PC-9 (cell line): Measurements from ENCODE around the gene UMAD1. TPM values are rescaled to one million over a fixed set of nuclear protein-coding genes. Genes with fewer than 3 reads are reported as not detected.

Source experiments
- BruUV-seq: library from RNA; stranded (reverse); fragments of 400-500 nt; replicated peaks from 2 replicates; lab custom pipeline; 2021; lab: Mats Ljungman, UMichigan
- CTCF ChIA-PET: fragments of 300-600 bp; sonication (Branson Sonifier 250); formaldehyde crosslinking; loops from one replicate; lab custom pipeline; 2022; ENCODE audit warnings: antibody characterized with exemption; lab: Charles Lee
- POLR2A ChIA-PET: fragments of 300-600 bp; sonication (Branson Sonifier 250); formaldehyde crosslinking; loops from one replicate; lab custom pipeline; 2022; ENCODE audit warnings: antibody characterized with exemption; ENCODE audit not compliant: unreplicated experiment; lab: Charles Lee
- DNase-seq, 2 experiments: peaks; one replicate each; pipeline versions ENCODE4 v3.0.0 to v3.0.0-alpha.2; 2015 to 2022; ENCODE audit warnings: mixed read lengths in 1 of 2
- H2AFZ ChIP-seq: fragments of 200-600 bp; sonication (generic); 2 replicates; pipeline ENCODE4 v1.8.1; 2017; ENCODE audit warnings: antibody characterized with exemption
- H3F3A ChIP-seq: fragments of 200-600 bp; sonication (generic); 2 replicates; pipeline ENCODE4 v1.8.1; 2017; ENCODE audit warnings: antibody characterized with exemption, mild to moderate bottlenecking, low read depth; ENCODE audit not compliant: insufficient read depth
- H3K27ac ChIP-seq: fragments of 200-600 bp; sonication (generic); 2 replicates; pipeline ENCODE4 v1.6.1; 2016; ENCODE audit warnings: mixed run types
- H3K27me3 ChIP-seq: fragments of 200-600 bp; sonication (generic); 2 replicates; pipeline ENCODE4 v1.6.1; 2016; ENCODE audit warnings: low read depth, mixed run types; ENCODE audit not compliant: insufficient read depth
- H3K36me3 ChIP-seq: fragments of 200-600 bp; sonication (generic); 2 replicates; pipeline ENCODE4 v1.6.1; 2016; ENCODE audit warnings: low read depth, mixed run types
- H3K4me1 ChIP-seq: fragments of 200-600 bp; sonication (generic); replicated peaks from 2 replicates; pipeline ENCODE4 v1.6.1; 2016; ENCODE audit warnings: mixed run types; ENCODE audit not compliant: insufficient read depth
- H3K4me2 ChIP-seq: fragments of 200-600 bp; sonication (generic); 2 replicates; pipeline ENCODE4 v1.6.1; 2017; ENCODE audit warnings: mixed run types
- H3K4me3 ChIP-seq: fragments of 200-600 bp; sonication (generic); 2 replicates; pipeline ENCODE4 v1.6.1; 2016; ENCODE audit warnings: mixed run types
- H3K79me2 ChIP-seq: fragments of 200-600 bp; sonication (generic); 2 replicates; pipeline ENCODE4 v1.6.1; 2017; ENCODE audit warnings: low read depth, mixed run types
- H3K9me2 ChIP-seq: fragments of 200-600 bp; sonication (generic); 2 replicates; pipeline ENCODE4 v1.8.1; 2017; ENCODE audit warnings: mild to moderate bottlenecking; ENCODE audit not compliant: insufficient read depth
- H3K9me3 ChIP-seq: fragments of 200-600 bp; sonication (generic); 2 replicates; pipeline ENCODE4 v1.8.1; 2016; ENCODE audit warnings: low read depth; ENCODE audit not compliant: insufficient read depth
- H4K20me1 ChIP-seq: fragments of 200-600 bp; sonication (generic); 2 replicates; pipeline ENCODE4 v1.8.1; 2017; ENCODE audit not compliant: insufficient read depth
- EZH2 ChIP-seq: fragments of 200-600 bp; sonication (generic); IDR thresholded peaks from 2 replicates; pipeline ENCODE4 v1.8.0; 2017; ENCODE audit warnings: antibody characterized with exemption, low read depth
- intact Hi-C: fragments of 100-400 bp; cut with micrococcal nuclease; formaldehyde crosslinking; loops from one replicate; pipeline ENCODE4 v1.10.0; 2022; ENCODE audit not compliant: unreplicated experiment
- total RNA-seq: library from RNA; stranded (reverse); gene quantifications from 2 replicates; pipeline ENCODE4 v1.2.3, GENCODE V29; 2021
- TF ChIP-seq, protein P1 (sequence below): fragments of 200-600 bp; sonication (generic); conservative IDR thresholded peaks from 2 replicates; pipeline ENCODE4 v1.6.1; 2017; ENCODE audit warnings: mixed run types, antibody characterized with exemption, mild to moderate bottlenecking, moderate library complexity

The UMAD1 gene
- total RNA-seq, 1 experiment from 2014 or later = 20.5 TPM

DNA sequence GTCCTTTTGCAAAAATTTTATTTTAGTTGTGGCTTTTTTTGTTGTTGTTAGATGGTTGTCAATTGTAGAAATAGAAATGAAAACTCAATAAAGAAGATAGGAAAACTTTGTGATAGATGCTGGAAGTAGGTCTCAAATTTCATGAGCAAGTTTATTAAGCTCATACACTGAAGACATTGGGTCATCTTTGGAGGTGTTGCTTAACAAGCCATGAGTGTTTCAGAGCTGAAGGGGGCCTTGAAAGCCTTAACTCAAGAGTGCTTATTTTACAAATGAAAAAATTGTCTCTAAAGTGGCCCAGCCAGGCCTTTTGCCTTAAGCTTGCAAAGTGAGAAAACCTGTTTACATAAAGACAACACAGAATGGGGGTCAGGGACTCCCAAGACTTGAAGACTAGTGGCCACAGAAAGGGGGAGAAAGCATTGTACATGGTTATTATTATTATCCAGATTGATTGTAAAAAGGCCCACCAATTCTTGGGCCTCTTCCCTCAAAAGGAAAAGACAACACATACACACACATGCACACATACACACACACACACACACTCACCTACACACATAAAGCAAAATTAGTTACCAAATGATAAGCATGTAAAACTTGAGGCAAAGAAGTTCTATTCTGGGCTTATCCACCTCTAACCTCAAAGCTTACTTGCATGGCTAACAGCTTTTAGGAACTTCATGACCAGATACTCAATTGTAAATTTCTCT, 278.3 kb downstream of the UMAD1 start:
- Histone ChIP-seq H3K4me3 (no peak overlapping the region), H3K27ac (no peak overlapping the region), H3K79me2 (no peaks in the 10 kb centered on the region), H3F3A (peaks cover 7% of the 10 kb centered on the region), H4K20me1 (no peaks in the 10 kb centered on the region), H3K27me3 (no peaks in the 10 kb centered on the region), H2AFZ (no peak overlapping the region), H3K36me3 (no peaks in the 10 kb centered on the region), H3K4me2 (no peak overlapping the region), H3K9me3 (no peaks in the 10 kb centered on the region), H3K4me1 (peaks cover 6% of the 10 kb centered on the region), H3K9me2 (no peaks in the 10 kb centered on the region)
- no peak for DNase-seq
- intact Hi-C loops = no loop called here
- ChIA-PET POLR2A (interaction anchor here (0.6 kb wide), 1 partner anchor 82 kb away, joined by 3 read pairs; no protein-coding TSS in a partner anchor), CTCF (no interaction called here)
- BruUV-seq = no TSS peak
- TF ChIP-seq, protein P1, sequence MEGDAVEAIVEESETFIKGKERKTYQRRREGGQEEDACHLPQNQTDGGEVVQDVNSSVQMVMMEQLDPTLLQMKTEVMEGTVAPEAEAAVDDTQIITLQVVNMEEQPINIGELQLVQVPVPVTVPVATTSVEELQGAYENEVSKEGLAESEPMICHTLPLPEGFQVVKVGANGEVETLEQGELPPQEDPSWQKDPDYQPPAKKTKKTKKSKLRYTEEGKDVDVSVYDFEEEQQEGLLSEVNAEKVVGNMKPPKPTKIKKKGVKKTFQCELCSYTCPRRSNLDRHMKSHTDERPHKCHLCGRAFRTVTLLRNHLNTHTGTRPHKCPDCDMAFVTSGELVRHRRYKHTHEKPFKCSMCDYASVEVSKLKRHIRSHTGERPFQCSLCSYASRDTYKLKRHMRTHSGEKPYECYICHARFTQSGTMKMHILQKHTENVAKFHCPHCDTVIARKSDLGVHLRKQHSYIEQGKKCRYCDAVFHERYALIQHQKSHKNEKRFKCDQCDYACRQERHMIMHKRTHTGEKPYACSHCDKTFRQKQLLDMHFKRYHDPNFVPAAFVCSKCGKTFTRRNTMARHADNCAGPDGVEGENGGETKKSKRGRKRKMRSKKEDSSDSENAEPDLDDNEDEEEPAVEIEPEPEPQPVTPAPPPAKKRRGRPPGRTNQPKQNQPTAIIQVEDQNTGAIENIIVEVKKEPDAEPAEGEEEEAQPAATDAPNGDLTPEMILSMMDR = no peak
- TF ChIP-seq EZH2 = no peak

DNA sequence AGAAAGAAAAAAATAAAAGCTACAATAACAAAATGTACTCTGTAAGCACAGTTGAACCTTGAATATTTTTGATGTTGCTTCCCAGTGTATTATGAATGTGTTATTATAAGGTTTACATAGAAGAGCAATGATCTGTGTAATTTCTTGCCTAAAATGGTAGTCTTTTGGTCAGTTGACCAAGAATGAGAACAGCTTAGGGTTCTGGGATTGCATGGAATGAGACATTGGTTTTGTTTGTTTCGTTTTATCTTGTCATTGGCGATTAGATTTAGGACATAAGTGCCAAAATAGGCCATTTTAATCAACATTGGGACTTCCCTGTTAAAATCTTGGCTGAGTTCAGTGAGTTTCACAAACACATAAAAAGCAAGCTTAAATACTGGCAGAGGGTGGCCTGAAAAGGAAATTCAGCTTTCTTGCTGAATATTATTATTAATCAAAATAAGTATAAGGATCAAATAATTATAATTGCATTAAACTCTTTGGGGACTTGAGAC, 278.9 kb downstream of the UMAD1 start:
- Histone ChIP-seq H2AFZ (no peak overlapping the region), H3K79me2 (no peaks in the 10 kb centered on the region), H3F3A (0 out of 2 replicates have a peak, but pooled peaks cover under 1% of the 10 kb centered on the region), H3K4me3 (no peak overlapping the region), H3K27ac (no peak overlapping the region), H3K4me2 (no peak overlapping the region), H3K9me2 (no peaks in the 10 kb centered on the region), H4K20me1 (no peaks in the 10 kb centered on the region), H3K4me1 (no peaks in the 10 kb centered on the region), H3K36me3 (no peaks in the 10 kb centered on the region), H3K9me3 (no peaks in the 10 kb centered on the region), H3K27me3 (no peaks in the 10 kb centered on the region)
- DNase-seq = no peak
- TF ChIP-seq EZH2 = no peak
- POLR2A ChIA-PET = interaction anchor here (0.6 to 0.7 kb wide), 2 partner anchors 81 to 90 kb away, joined by 3 read pairs; no protein-coding TSS in a partner anchor
- BruUV-seq = no TSS peak
- CTCF ChIA-PET = no interaction called here
- intact Hi-C loops = no loop called here

DNA sequence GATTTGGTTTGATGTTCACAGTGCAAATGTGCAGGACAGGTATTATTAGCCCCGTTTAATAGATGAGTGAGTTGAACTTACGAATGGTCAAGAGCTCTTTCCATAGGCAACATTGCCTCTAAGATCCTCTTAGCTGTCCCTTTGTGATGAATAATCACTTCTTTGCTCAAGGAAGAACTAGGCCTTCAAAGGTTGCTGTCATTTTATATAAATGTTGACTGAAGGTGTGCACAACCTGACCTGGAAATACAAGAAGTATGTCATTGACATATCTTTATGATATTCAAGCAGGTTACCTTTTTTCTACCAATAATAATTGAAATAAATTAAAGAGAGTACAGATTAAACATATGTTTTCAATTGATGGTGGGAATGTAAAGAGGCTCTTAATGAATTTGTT, 279.5 kb downstream of the UMAD1 start:
- CTCF ChIA-PET = no interaction called here
- TF ChIP-seq, protein P1 = no peak
- no peak for TF ChIP-seq EZH2

More for the DNA sequence above, 279.5 kb downstream of the UMAD1 start:
- no peaks in the 10 kb centered on the region for H3K9me3 ChIP-seq
- no TSS peak for BruUV-seq
- H3K4me1 ChIP-seq = no peaks in the 10 kb centered on the region
- H3K4me2 ChIP-seq = no peak overlapping the region
- no peak overlapping the region for H2AFZ ChIP-seq
- no peaks in the 10 kb centered on the region for H3K27me3 ChIP-seq
- H3K4me3 ChIP-seq = no peak overlapping the region
- no peaks in the 10 kb centered on the region for H3K79me2 ChIP-seq
- POLR2A ChIA-PET = interaction anchor here (0.7 kb wide), 1 partner anchor 90 kb away, joined by 3 read pairs; no protein-coding TSS in a partner anchor
- H3F3A ChIP-seq = no peaks in the 10 kb centered on the region
- no peaks in the 10 kb centered on the region for H4K20me1 ChIP-seq
- H3K9me2 ChIP-seq = no peaks in the 10 kb centered on the region
- intact Hi-C loops = no loop called here
- no peak for DNase-seq
- no peaks in the 10 kb centered on the region for H3K36me3 ChIP-seq
- H3K27ac ChIP-seq = no peak overlapping the region
